Stimulated activated memory B cell treated with anti-CD40 and anti-IgM and Interleukin-4, amounts not matched to agents 10 μg/mL and 1 μg/mL and 100 μg/mL, for 72 hours (primary cell): ENCODE results near the gene SLC25A12.
"Not testable (repeated sequence)": the region's sequence is repeated elsewhere in the genome, so short reads cannot be mapped to it uniquely, and the experiment has no call there.

Experiments
- ATAC-seq: fragments of 150-1000 bp; cut with Tn5 transposase; 2 replicates; pipeline ENCODE4 v1.10.0; 2021
- H3K27ac Mint-ChIP-seq: one replicate; pipeline ENCODE4 v1.8.0; 2022; ENCODE audit warnings: mild to moderate bottlenecking, mixed read lengths
- H3K27me3 Mint-ChIP-seq: one replicate; pipeline ENCODE4 v1.8.0; 2022; ENCODE audit warnings: mixed read lengths
- H3K36me3 Mint-ChIP-seq: one replicate; pipeline ENCODE4 v1.8.0; 2022; ENCODE audit warnings: mixed read lengths
- H3K4me1 Mint-ChIP-seq: one replicate; pipeline ENCODE4 v1.8.0; 2022; ENCODE audit warnings: mixed read lengths
- H3K4me3 Mint-ChIP-seq: one replicate; pipeline ENCODE4 v1.8.0; 2022; ENCODE audit warnings: mild to moderate bottlenecking, moderate library complexity, mixed read lengths
- H3K9me3 Mint-ChIP-seq: one replicate; pipeline ENCODE4 v1.8.0; 2022; ENCODE audit warnings: mixed read lengths

The SLC25A12 gene

GRCh38 chr2:171902840-171903420, 8.9 kb upstream of the SLC25A12 start:
- Mint-ChIP-seq H3K9me3 (no peaks in the 10 kb centered on the region), H3K27ac (no peak overlapping the region), H3K4me1 (peaks cover 11% of the 10 kb centered on the region), H3K27me3 (no peaks in the 10 kb centered on the region), H3K36me3 (no peaks in the 10 kb centered on the region), H3K4me3 (no peak overlapping the region)
- no peak for ATAC-seq

GRCh38 chr2:171899623-171900282, 5.7 kb upstream of the SLC25A12 start:
- not testable (repeated sequence) for H3K4me3 Mint-ChIP-seq, H3K36me3 Mint-ChIP-seq, ATAC-seq, H3K9me3 Mint-ChIP-seq, H3K27ac Mint-ChIP-seq, H3K27me3 Mint-ChIP-seq
- H3K4me1 Mint-ChIP-seq = peaks cover 11% of the 10 kb centered on the region

GRCh38 chr2:171895786-171896185, 1.7 kb upstream of the SLC25A12 start:
- Mint-ChIP-seq H3K4me3 (no peak overlapping the region), H3K36me3 (peaks cover 11% of the 10 kb centered on the region), H3K27ac (no peak overlapping the region), H3K27me3 (no peaks in the 10 kb centered on the region), H3K4me1 (peaks cover 18% of the 10 kb centered on the region), H3K9me3 (no peaks in the 10 kb centered on the region)
- no peak for ATAC-seq

GRCh38 chr2:171894612-171894947, 536 bp upstream of the SLC25A12 start:
- Mint-ChIP-seq H3K36me3 (peaks cover 23% of the 10 kb centered on the region), H3K4me1 (peaks cover 28% of the 10 kb centered on the region), H3K27me3 (no peaks in the 10 kb centered on the region), H3K9me3 (no peaks in the 10 kb centered on the region), H3K27ac (peak overlapping the region; percentile 87), H3K4me3 (peak overlapping the region; percentile 93)
- ATAC-seq = no peak

- peak overlapping the region; percentile 87 for H3K27ac Mint-ChIP-seq
- H3K4me1 Mint-ChIP-seq = peaks cover 36% of the 10 kb centered on the region
- peaks cover 30% of the 10 kb centered on the region for H3K36me3 Mint-ChIP-seq
- H3K27me3 Mint-ChIP-seq = no peaks in the 10 kb centered on the region
- no peak for ATAC-seq
- peak overlapping the region; percentile 93 for H3K4me3 Mint-ChIP-seq
- H3K9me3 Mint-ChIP-seq = no peaks in the 10 kb centered on the region
Measured at GRCh38 chr2:171893196-171893823, 734 bp downstream of the SLC25A12 start.

- Mint-ChIP-seq H3K4me3 (no peak overlapping the region), H3K36me3 (peaks cover 44% of the 10 kb centered on the region), H3K27me3 (no peaks in the 10 kb centered on the region), H3K4me1 (peaks cover 49% of the 10 kb centered on the region), H3K27ac (no peak overlapping the region), H3K9me3 (no peaks in the 10 kb centered on the region)
- ATAC-seq = no peak
Measured at GRCh38 chr2:171889808-171890207, 4.2 kb downstream of the SLC25A12 start.

GRCh38 chr2:171889333-171889732, 4.7 kb downstream of the SLC25A12 start:
- Mint-ChIP-seq H3K4me1 (peaks cover 49% of the 10 kb centered on the region), H3K27ac (no peak overlapping the region), H3K4me3 (no peak overlapping the region), H3K9me3 (no peaks in the 10 kb centered on the region), H3K27me3 (no peaks in the 10 kb centered on the region), H3K36me3 (peaks cover 44% of the 10 kb centered on the region)
- no peak for ATAC-seq

GRCh38 chr2:171883275-171883893, 10.7 kb downstream of the SLC25A12 start:
- H3K4me3 Mint-ChIP-seq = no peak overlapping the region
- no peaks in the 10 kb centered on the region for H3K9me3 Mint-ChIP-seq
- peaks cover 31% of the 10 kb centered on the region for H3K4me1 Mint-ChIP-seq
- ATAC-seq = no peak
- H3K27ac Mint-ChIP-seq = no peak overlapping the region
- peaks cover 20% of the 10 kb centered on the region for H3K36me3 Mint-ChIP-seq
- H3K27me3 Mint-ChIP-seq = no peaks in the 10 kb centered on the region

- no peaks in the 10 kb centered on the region for H3K9me3 Mint-ChIP-seq
- H3K36me3 Mint-ChIP-seq = peaks cover 12% of the 10 kb centered on the region
Measured at GRCh38 chr2:171882089-171882769, 11.8 kb downstream of the SLC25A12 start.

GRCh38 chr2:171880774-171881173, 13.3 kb downstream of the SLC25A12 start:
- Mint-ChIP-seq H3K27ac (no peak overlapping the region), H3K9me3 (no peaks in the 10 kb centered on the region), H3K4me3 (no peak overlapping the region), H3K4me1 (peaks cover 22% of the 10 kb centered on the region), H3K27me3 (no peaks in the 10 kb centered on the region), H3K36me3 (peaks cover 9% of the 10 kb centered on the region)
- ATAC-seq = no peak

More at GRCh38 chr2:171882089-171882769, 11.8 kb downstream of the SLC25A12 start:
- Mint-ChIP-seq H3K27me3 (no peaks in the 10 kb centered on the region), H3K4me1 (peaks cover 26% of the 10 kb centered on the region), H3K4me3 (no peak overlapping the region), H3K27ac (no peak overlapping the region)
- ATAC-seq = no peak

- Mint-ChIP-seq H3K4me1 (peaks cover 21% of the 10 kb centered on the region), H3K36me3 (peaks cover 14% of the 10 kb centered on the region), H3K27ac (no peak overlapping the region), H3K27me3 (no peaks in the 10 kb centered on the region), H3K9me3 (peaks cover 4% of the 10 kb centered on the region), H3K4me3 (no peak overlapping the region)
- no peak for ATAC-seq
Measured at GRCh38 chr2:171879865-171880264, 14.2 kb downstream of the SLC25A12 start.

GRCh38 chr2:171878481-171878993, 15.5 kb downstream of the SLC25A12 start:
- Mint-ChIP-seq H3K27ac (no peak overlapping the region), H3K4me1 (peaks cover 16% of the 10 kb centered on the region), H3K36me3 (peaks cover 20% of the 10 kb centered on the region), H3K9me3 (peaks cover 4% of the 10 kb centered on the region), H3K27me3 (no peaks in the 10 kb centered on the region), H3K4me3 (no peak overlapping the region)
- no peak for ATAC-seq

- no peak overlapping the region for H3K27ac Mint-ChIP-seq
- H3K27me3 Mint-ChIP-seq = no peaks in the 10 kb centered on the region
- peaks cover 16% of the 10 kb centered on the region for H3K4me1 Mint-ChIP-seq
- H3K4me3 Mint-ChIP-seq = no peak overlapping the region
- peaks cover 4% of the 10 kb centered on the region for H3K9me3 Mint-ChIP-seq
- H3K36me3 Mint-ChIP-seq = peaks cover 35% of the 10 kb centered on the region
- no peak for ATAC-seq
Measured at GRCh38 chr2:171874963-171875362, 19.1 kb downstream of the SLC25A12 start.

GRCh38 chr2:171874517-171874916, 19.5 kb downstream of the SLC25A12 start:
- Mint-ChIP-seq H3K27me3 (no peaks in the 10 kb centered on the region), H3K27ac (no peak overlapping the region), H3K4me3 (no peak overlapping the region), H3K36me3 (peaks cover 35% of the 10 kb centered on the region), H3K4me1 (peaks cover 16% of the 10 kb centered on the region), H3K9me3 (peaks cover 4% of the 10 kb centered on the region)
- no peak for ATAC-seq

GRCh38 chr2:171864357-171864985, 29.6 kb downstream of the SLC25A12 start:
- Mint-ChIP-seq H3K36me3 (peaks cover 34% of the 10 kb centered on the region), H3K27me3 (no peaks in the 10 kb centered on the region), H3K4me3 (no peak overlapping the region), H3K4me1 (peaks cover 8% of the 10 kb centered on the region), H3K27ac (no peak overlapping the region), H3K9me3 (no peaks in the 10 kb centered on the region)
- no peak for ATAC-seq
